Skeletal muscle satellite cell (primary cell): ENCODE results near the gene ARRDC3.
"Not testable (repeated sequence)": the region's sequence is repeated elsewhere in the genome, so short reads cannot be mapped to it uniquely, and the experiment has no call there.

Source experiments
- H3K27me3 ChIP-seq: 2 replicates; pipeline ENCODE4 v1.7.0; 2013; ENCODE audit warnings: low read length; ENCODE audit not compliant: control insufficient read depth, insufficient read depth
- H3K36me3 ChIP-seq: 2 replicates; pipeline ENCODE4 v1.7.0; 2013; ENCODE audit warnings: mild to moderate bottlenecking, control low read depth, low read length; ENCODE audit not compliant: insufficient read depth
- H3K4me1 ChIP-seq: 2 replicates; pipeline ENCODE4 v1.7.0; 2013; ENCODE audit warnings: low read length; ENCODE audit not compliant: control insufficient read depth, insufficient read depth
- H3K4me2 ChIP-seq: 2 replicates; pipeline ENCODE4 v1.7.0; 2013; ENCODE audit warnings: mild to moderate bottlenecking, low read length
- H3K4me3 ChIP-seq: 2 replicates; pipeline ENCODE4 v1.7.0; 2013; ENCODE audit warnings: low read length
- H3K9ac ChIP-seq: 2 replicates; pipeline ENCODE4 v1.7.0; 2013; ENCODE audit warnings: mild to moderate bottlenecking, low read depth, low read length, moderate library complexity
- H3K9me3 ChIP-seq: replicated peaks from 2 replicates; pipeline ENCODE4 v1.7.0; 2013; ENCODE audit warnings: mild to moderate bottlenecking, control low read depth, low read length

ARRDC3 gene

GRCh38 chr5:91329283-91329682, 53.8 kb downstream of the ARRDC3 start:
- Histone ChIP-seq H3K4me2 (no peak overlapping the region), H3K36me3 (no peaks in the 10 kb centered on the region), H3K9ac (no peak overlapping the region), H3K4me1 (peaks cover 11% of the 10 kb centered on the region), H3K27me3 (no peaks in the 10 kb centered on the region), H3K4me3 (no peak overlapping the region), H3K9me3 (no peaks in the 10 kb centered on the region)

GRCh38 chr5:91328743-91329142, 54.4 kb downstream of the ARRDC3 start:
- no peaks in the 10 kb centered on the region for H3K36me3 ChIP-seq
- no peak overlapping the region for H3K4me2 ChIP-seq
- no peaks in the 10 kb centered on the region for H3K27me3 ChIP-seq
- no peak overlapping the region for H3K4me3 ChIP-seq
- no peaks in the 10 kb centered on the region for H3K9me3 ChIP-seq
- peaks cover 11% of the 10 kb centered on the region for H3K4me1 ChIP-seq
- H3K9ac ChIP-seq = no peak overlapping the region

DNA sequence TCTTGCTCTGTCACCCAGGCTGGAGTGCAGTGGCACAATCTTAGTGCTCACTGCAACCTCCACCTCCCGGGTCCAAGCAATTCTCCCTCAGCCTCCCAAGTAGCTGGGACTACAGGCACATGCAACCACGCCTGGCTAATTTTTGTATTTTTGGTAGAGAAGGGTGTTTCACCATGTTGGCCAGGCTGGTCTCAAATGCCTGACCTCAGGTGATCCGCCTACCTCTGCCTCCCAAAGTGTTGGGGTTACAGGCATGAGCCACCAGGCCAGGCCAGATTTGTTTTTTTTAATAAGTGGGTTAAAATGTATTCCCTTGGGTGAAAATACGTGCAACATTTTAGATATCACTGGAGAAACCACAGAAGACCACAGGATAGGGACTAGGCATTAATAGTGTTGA, 60.1 kb downstream of the ARRDC3 start:
- not testable (repeated sequence) for H3K4me2 ChIP-seq, H3K36me3 ChIP-seq, H3K9ac ChIP-seq, H3K27me3 ChIP-seq, H3K9me3 ChIP-seq, H3K4me1 ChIP-seq, H3K4me3 ChIP-seq

DNA sequence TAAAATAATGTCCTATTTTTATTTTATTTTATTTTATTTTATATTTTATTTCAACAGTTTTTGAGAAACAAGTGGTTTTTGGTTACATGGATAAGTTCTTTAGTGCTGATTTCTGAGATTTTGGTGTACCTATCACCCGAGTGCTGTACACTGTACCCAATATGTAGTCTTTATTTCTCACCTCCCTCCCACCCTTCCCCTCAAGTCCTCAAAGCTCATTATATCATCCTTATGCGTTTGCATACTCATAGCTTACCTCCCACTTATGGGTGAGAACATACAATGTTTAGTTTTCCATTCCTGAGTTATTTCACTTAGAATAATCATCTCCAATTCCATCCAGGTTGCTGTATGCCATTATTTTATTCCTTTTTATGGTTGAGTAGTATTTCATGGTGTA, 63.5 kb downstream of the ARRDC3 start:
- Histone ChIP-seq H3K4me1 (peaks cover 2% of the 10 kb centered on the region), H3K9ac (no peak overlapping the region), H3K4me3 (no peak overlapping the region), H3K36me3 (no peaks in the 10 kb centered on the region), H3K27me3 (no peaks in the 10 kb centered on the region), H3K4me2 (no peak overlapping the region), H3K9me3 (no peaks in the 10 kb centered on the region)

DNA sequence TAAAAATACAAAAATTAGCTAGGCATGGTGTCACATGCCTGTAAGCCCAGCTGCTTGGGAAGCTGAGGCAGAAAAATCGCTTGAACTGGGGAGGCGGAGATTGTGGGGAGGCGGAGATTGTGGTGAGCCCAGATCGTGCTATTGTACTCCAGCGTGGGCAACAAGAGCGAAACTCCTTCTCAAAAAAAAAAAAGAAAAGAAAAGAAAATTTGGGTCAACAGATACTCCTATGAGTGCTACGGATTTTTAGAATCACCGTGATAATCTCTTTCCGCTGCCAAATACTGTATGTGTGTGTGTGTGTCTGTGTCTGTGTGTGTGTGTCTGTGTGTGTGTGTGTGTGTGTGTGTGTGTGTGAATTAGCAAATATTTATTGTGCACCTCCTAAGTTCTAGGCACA, 64.4 kb downstream of the ARRDC3 start:
- Histone ChIP-seq H3K27me3 (no peaks in the 10 kb centered on the region), H3K9ac (no peak overlapping the region), H3K4me2 (no peak overlapping the region), H3K4me1 (peaks cover 11% of the 10 kb centered on the region), H3K9me3 (no peaks in the 10 kb centered on the region), H3K4me3 (no peak overlapping the region), H3K36me3 (no peaks in the 10 kb centered on the region)
